ENCODE data around the gene CCDC97.

CCDC97 gene

GRCh38 chr19:41328157-41328841, 18.3 kb downstream of the CCDC97 start:
- peak overlapping the region; percentile 15 for H3K9ac ChIP-seq (ENCODE audit: low read length)
- H3K36me3 ChIP-seq (ENCODE audit: control insufficient read depth, insufficient read depth, low read length) = peaks cover 18% of the 10 kb centered on the region; the same call in 1 of the 2 replicates
- no peak overlapping the region for H3K27ac ChIP-seq (ENCODE audit: low read depth, low read length)
- H3K4me1 ChIP-seq (ENCODE audit: control insufficient read depth, insufficient read depth, low read length) = peaks cover 56% of the 10 kb centered on the region
- no peaks in the 10 kb centered on the region for H3K27me3 ChIP-seq (ENCODE audit: control insufficient read depth, insufficient read depth, low read length)
- no peaks in the 10 kb centered on the region for H3K9me3 ChIP-seq (ENCODE audit: control insufficient read depth, insufficient read depth, low read depth, low read length)
- H3K4me3 ChIP-seq (ENCODE audit: low read depth, low read length) = peak overlapping the region; percentile 11; the same call in 1 of the 2 replicates

- Histone ChIP-seq H3K9me3 (ENCODE audit: control insufficient read depth, insufficient read depth, low read depth, low read length) (no peaks in the 10 kb centered on the region), H3K27me3 (ENCODE audit: control insufficient read depth, insufficient read depth, low read length) (no peaks in the 10 kb centered on the region), H3K27ac (ENCODE audit: low read depth, low read length) (no peak overlapping the region), H3K4me1 (ENCODE audit: control insufficient read depth, insufficient read depth, low read length) (peaks cover 54% of the 10 kb centered on the region), H3K4me3 (ENCODE audit: low read depth, low read length) (no peak overlapping the region), H3K36me3 (ENCODE audit: control insufficient read depth, insufficient read depth, low read length) (peaks cover 18% of the 10 kb centered on the region; the same call in 1 of the 2 replicates), H3K9ac (ENCODE audit: low read length) (no peak overlapping the region)
These were observed 18.9 kb downstream of the CCDC97 start for GRCh38 chr19:41328842-41329225.

- no peaks in the 10 kb centered on the region for H3K9me3 ChIP-seq (ENCODE audit: control insufficient read depth, insufficient read depth, low read depth, low read length)
- no peak overlapping the region for H3K27ac ChIP-seq (ENCODE audit: low read depth, low read length)
- no peak overlapping the region for H3K9ac ChIP-seq (ENCODE audit: low read length)
- H3K27me3 ChIP-seq (ENCODE audit: control insufficient read depth, insufficient read depth, low read length) = no peaks in the 10 kb centered on the region
- H3K4me3 ChIP-seq (ENCODE audit: low read depth, low read length) = no peak overlapping the region
- peaks cover 45% of the 10 kb centered on the region for H3K4me1 ChIP-seq (ENCODE audit: control insufficient read depth, insufficient read depth, low read length)
- peaks cover 21% of the 10 kb centered on the region; the same call in 1 of the 2 replicates for H3K36me3 ChIP-seq (ENCODE audit: control insufficient read depth, insufficient read depth, low read length)
These were observed 20.5 kb downstream of the CCDC97 start for GRCh38 chr19:41330481-41330880.

- H3K27ac ChIP-seq (ENCODE audit: low read depth, low read length) = no peak overlapping the region
- H3K9ac ChIP-seq (ENCODE audit: low read length) = no peak overlapping the region
- peak overlapping the region; percentile 34; the same call in 1 of the 2 replicates for H3K4me3 ChIP-seq (ENCODE audit: low read depth, low read length)
- no peaks in the 10 kb centered on the region for H3K27me3 ChIP-seq (ENCODE audit: control insufficient read depth, insufficient read depth, low read length)
- H3K36me3 ChIP-seq (ENCODE audit: control insufficient read depth, insufficient read depth, low read length) = peaks cover 22% of the 10 kb centered on the region; the same call in 1 of the 2 replicates
- no peaks in the 10 kb centered on the region for H3K9me3 ChIP-seq (ENCODE audit: control insufficient read depth, insufficient read depth, low read depth, low read length)
- peaks cover 38% of the 10 kb centered on the region for H3K4me1 ChIP-seq (ENCODE audit: control insufficient read depth, insufficient read depth, low read length)
These were observed 21.1 kb downstream of the CCDC97 start for GRCh38 chr19:41330946-41331678.

GRCh38 chr19:41332000-41332399, 22.0 kb downstream of the CCDC97 start:
- no peaks in the 10 kb centered on the region for H3K9me3 ChIP-seq (ENCODE audit: control insufficient read depth, insufficient read depth, low read depth, low read length)
- no peak overlapping the region for H3K27ac ChIP-seq (ENCODE audit: low read depth, low read length)
- no peak overlapping the region for H3K9ac ChIP-seq (ENCODE audit: low read length)
- peaks cover 30% of the 10 kb centered on the region for H3K4me1 ChIP-seq (ENCODE audit: control insufficient read depth, insufficient read depth, low read length)
- H3K27me3 ChIP-seq (ENCODE audit: control insufficient read depth, insufficient read depth, low read length) = no peaks in the 10 kb centered on the region
- H3K36me3 ChIP-seq (ENCODE audit: control insufficient read depth, insufficient read depth, low read length) = peaks cover 26% of the 10 kb centered on the region; the same call in 1 of the 2 replicates
- H3K4me3 ChIP-seq (ENCODE audit: low read depth, low read length) = no peak overlapping the region

- Histone ChIP-seq H3K4me1 (ENCODE audit: control insufficient read depth, insufficient read depth, low read length) (peaks cover 26% of the 10 kb centered on the region), H3K36me3 (ENCODE audit: control insufficient read depth, insufficient read depth, low read length) (peaks cover 27% of the 10 kb centered on the region; the same call in 1 of the 2 replicates), H3K27ac (ENCODE audit: low read depth, low read length) (no peak overlapping the region), H3K9me3 (ENCODE audit: control insufficient read depth, insufficient read depth, low read depth, low read length) (no peaks in the 10 kb centered on the region), H3K9ac (ENCODE audit: low read length) (no peak overlapping the region), H3K4me3 (ENCODE audit: low read depth, low read length) (no peak overlapping the region), H3K27me3 (ENCODE audit: control insufficient read depth, insufficient read depth, low read length) (no peaks in the 10 kb centered on the region)
These were observed 22.5 kb downstream of the CCDC97 start for GRCh38 chr19:41332468-41332867.

- no peaks in the 10 kb centered on the region for H3K27me3 ChIP-seq (ENCODE audit: control insufficient read depth, insufficient read depth, low read length)
- peaks cover 10% of the 10 kb centered on the region; the same call in 1 of the 2 replicates for H3K4me1 ChIP-seq (ENCODE audit: control insufficient read depth, insufficient read depth, low read length)
- peaks cover 28% of the 10 kb centered on the region; the same call in 1 of the 2 replicates for H3K36me3 ChIP-seq (ENCODE audit: control insufficient read depth, insufficient read depth, low read length)
- H3K27ac ChIP-seq (ENCODE audit: low read depth, low read length) = no peak overlapping the region
- no peaks in the 10 kb centered on the region for H3K9me3 ChIP-seq (ENCODE audit: control insufficient read depth, insufficient read depth, low read depth, low read length)
- no peak overlapping the region for H3K4me3 ChIP-seq (ENCODE audit: low read depth, low read length)
- H3K9ac ChIP-seq (ENCODE audit: low read length) = no peak overlapping the region
These were observed 24.8 kb downstream of the CCDC97 start for GRCh38 chr19:41334793-41335192.

- H3K9ac ChIP-seq (ENCODE audit: low read length) = no peak overlapping the region
- no peak overlapping the region for H3K27ac ChIP-seq (ENCODE audit: low read depth, low read length)
- no peaks in the 10 kb centered on the region for H3K27me3 ChIP-seq (ENCODE audit: control insufficient read depth, insufficient read depth, low read length)
- peaks cover 30% of the 10 kb centered on the region; the same call in 1 of the 2 replicates for H3K36me3 ChIP-seq (ENCODE audit: control insufficient read depth, insufficient read depth, low read length)
- H3K4me1 ChIP-seq (ENCODE audit: control insufficient read depth, insufficient read depth, low read length) = peaks cover 10% of the 10 kb centered on the region; the same call in 1 of the 2 replicates
- H3K9me3 ChIP-seq (ENCODE audit: control insufficient read depth, insufficient read depth, low read depth, low read length) = no peaks in the 10 kb centered on the region
- H3K4me3 ChIP-seq (ENCODE audit: low read depth, low read length) = no peak overlapping the region
These were observed 25.5 kb downstream of the CCDC97 start for GRCh38 chr19:41335467-41335866.

GRCh38 chr19:41339936-41340335, 30.0 kb downstream of the CCDC97 start:
- no peaks in the 10 kb centered on the region for H3K4me1 ChIP-seq (ENCODE audit: control insufficient read depth, insufficient read depth, low read length)
- H3K27me3 ChIP-seq (ENCODE audit: control insufficient read depth, insufficient read depth, low read length) = no peaks in the 10 kb centered on the region
- H3K9me3 ChIP-seq (ENCODE audit: control insufficient read depth, insufficient read depth, low read depth, low read length) = no peaks in the 10 kb centered on the region
- no peak overlapping the region for H3K9ac ChIP-seq (ENCODE audit: low read length)
- no peak overlapping the region for H3K27ac ChIP-seq (ENCODE audit: low read depth, low read length)
- H3K4me3 ChIP-seq (ENCODE audit: low read depth, low read length) = no peak overlapping the region
- peaks cover 52% of the 10 kb centered on the region for H3K36me3 ChIP-seq (ENCODE audit: control insufficient read depth, insufficient read depth, low read length)

GRCh38 chr19:41341669-41342490, 31.9 kb downstream of the CCDC97 start:
- H3K27ac ChIP-seq (ENCODE audit: low read depth, low read length) = no peak overlapping the region
- H3K4me3 ChIP-seq (ENCODE audit: low read depth, low read length) = no peak overlapping the region
- no peaks in the 10 kb centered on the region for H3K9me3 ChIP-seq (ENCODE audit: control insufficient read depth, insufficient read depth, low read depth, low read length)
- no peaks in the 10 kb centered on the region for H3K27me3 ChIP-seq (ENCODE audit: control insufficient read depth, insufficient read depth, low read length)
- H3K4me1 ChIP-seq (ENCODE audit: control insufficient read depth, insufficient read depth, low read length) = no peaks in the 10 kb centered on the region
- H3K36me3 ChIP-seq (ENCODE audit: control insufficient read depth, insufficient read depth, low read length) = peaks cover 46% of the 10 kb centered on the region
- no peak overlapping the region for H3K9ac ChIP-seq (ENCODE audit: low read length)
